ENCODE data around the gene AKT2.

AKT2 gene

DNA sequence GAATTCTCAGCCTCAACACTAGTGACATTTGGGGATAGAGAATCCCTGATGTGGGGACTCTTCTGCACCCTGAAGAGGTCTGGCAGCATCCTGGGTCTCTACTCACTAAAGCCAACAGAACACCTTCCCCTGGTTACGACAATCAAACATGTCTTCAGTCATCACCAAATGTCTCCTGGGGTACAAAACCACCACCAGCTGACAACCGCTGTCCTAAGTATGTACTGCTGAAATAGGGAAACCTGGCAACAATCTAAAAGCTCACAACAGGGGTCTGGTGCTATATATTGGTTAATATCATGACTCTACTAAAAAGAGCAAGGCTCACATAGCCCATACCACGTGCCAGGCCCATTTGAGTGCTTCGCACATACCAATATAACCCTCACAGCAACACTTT lies 13.4 kb downstream of the AKT2 start:
- no peak for DNase-seq

- DNase-seq = no peak
These were observed 14.6 kb downstream of the AKT2 start for GRCh38 chr19:40270362-40271089.

- no peak for DNase-seq
These were observed 15.8 kb downstream of the AKT2 start for GRCh38 chr19:40269216-40269940.

GRCh38 chr19:40267601-40267997 lies 17.5 kb downstream of the AKT2 start:
- DNase-seq = no peak

- no peak for DNase-seq
These were observed 18.1 kb downstream of the AKT2 start for GRCh38 chr19:40266912-40267600.

- DNase-seq = no peak
These were observed 19.0 kb downstream of the AKT2 start for GRCh38 chr19:40266119-40266518.

DNA sequence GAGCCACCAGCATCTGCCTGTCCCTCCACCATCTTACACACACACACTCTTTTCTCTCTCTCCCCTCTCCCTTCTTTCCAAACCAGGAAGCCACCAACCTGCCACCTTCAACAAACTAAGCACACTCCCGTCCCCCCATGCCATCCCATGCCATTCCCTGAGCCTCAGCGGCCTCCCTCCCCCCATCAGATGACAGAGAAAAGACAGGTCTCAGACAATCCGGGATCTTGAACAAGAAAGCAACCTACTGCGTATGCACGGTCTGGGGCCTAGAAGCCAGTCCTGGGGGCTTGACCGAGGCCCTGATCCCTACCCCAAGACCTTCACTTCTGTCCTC lies 19.4 kb downstream of the AKT2 start:
- DNase-seq = no peak

- no peak for DNase-seq
These were observed 19.9 kb downstream of the AKT2 start for GRCh38 chr19:40265055-40265762.

- no peak for DNase-seq
These were observed 20.7 kb downstream of the AKT2 start for GRCh38 chr19:40264314-40265054.

- no peak for DNase-seq
These were observed 21.5 kb downstream of the AKT2 start for GRCh38 chr19:40263440-40264313.

GRCh38 chr19:40262422-40262821 lies 22.7 kb downstream of the AKT2 start:
- DNase-seq = no peak

GRCh38 chr19:40261631-40262030 lies 23.5 kb downstream of the AKT2 start:
- no peak for DNase-seq

- no peak for DNase-seq
These were observed 28.0 kb downstream of the AKT2 start for GRCh38 chr19:40257096-40257517.

DNA sequence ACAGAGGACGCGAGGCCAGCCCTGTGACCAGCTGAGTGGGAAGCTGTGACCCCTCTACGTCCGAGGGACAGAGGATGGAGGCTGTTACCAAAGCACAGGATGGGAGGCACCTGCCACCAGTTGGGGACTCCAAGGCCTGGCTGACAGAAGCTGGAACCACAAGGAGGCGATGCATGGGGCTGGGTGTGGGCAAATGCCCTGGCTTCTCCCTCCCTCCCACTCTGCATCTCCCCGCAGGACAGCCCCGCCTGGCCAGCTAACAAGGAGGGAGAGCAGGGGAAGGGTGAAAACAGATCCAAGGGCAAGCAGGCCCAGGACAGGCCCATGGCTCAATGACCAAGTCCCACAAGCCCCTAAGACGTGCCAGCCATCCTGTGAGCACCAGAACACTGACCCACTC lies 28.6 kb downstream of the AKT2 start:
- DNase-seq = no peak

DNA sequence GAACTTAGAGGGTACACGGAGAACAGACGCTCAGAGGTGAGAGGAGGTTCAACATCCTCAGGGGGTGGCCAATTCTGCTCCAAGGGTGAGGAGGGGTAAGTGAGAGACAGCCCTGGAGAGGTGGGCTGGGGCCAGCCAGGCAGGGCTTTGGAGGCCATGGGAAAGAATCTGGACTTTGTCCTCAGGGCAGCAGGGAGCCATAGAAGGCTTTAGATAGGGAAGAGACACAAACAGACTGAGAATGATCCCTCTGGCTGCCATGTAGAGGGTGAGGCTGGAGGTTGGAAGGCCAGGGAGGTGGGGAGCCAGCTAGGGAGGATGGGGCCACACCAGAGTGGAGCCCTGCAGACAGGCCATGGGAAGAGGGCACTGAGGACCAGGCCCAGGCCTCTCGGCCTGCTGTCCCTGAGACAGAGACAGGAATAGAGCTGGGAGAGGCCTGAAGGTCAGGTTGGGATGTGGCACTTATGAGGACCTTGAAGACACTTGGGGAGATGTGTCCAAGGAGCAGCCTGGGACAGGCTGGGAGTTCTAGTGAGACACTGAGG lies 29.5 kb downstream of the AKT2 start:
- no peak for DNase-seq

DNA sequence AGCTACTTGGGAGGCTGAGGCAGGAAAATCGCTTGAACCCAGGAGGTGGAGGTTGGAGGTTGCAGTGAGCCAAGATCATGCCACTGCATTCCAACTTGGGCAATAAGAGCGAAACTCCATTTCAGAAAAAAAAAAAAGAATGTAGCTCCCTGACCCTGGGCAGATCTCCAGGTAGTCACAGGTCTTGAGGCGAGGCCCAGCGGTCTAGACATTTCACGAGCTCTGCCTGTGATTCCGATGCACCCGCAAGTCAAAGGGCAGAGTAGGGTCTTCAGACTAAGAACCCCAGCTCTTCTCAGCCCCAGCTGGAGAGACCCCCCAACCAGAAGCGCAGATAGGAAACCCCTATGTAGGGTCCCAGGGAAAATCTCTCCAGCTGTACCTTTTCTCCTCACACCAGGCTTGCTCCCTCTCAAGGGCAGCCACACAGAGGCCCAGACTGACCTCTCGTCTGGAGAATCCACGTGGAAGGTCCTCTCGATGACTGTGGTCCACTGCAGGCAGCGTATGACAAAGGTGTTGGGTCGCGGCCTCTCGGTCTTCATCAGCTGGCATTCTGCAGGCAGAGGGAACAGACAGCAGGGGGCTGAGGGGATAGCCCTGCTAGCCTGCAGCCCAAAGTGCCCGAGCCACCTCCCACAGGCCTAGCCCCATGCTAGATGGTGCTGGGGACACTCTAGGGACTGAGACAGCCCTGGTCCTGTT lies 30.3 kb downstream of the AKT2 start:
- no peak for DNase-seq

DNA sequence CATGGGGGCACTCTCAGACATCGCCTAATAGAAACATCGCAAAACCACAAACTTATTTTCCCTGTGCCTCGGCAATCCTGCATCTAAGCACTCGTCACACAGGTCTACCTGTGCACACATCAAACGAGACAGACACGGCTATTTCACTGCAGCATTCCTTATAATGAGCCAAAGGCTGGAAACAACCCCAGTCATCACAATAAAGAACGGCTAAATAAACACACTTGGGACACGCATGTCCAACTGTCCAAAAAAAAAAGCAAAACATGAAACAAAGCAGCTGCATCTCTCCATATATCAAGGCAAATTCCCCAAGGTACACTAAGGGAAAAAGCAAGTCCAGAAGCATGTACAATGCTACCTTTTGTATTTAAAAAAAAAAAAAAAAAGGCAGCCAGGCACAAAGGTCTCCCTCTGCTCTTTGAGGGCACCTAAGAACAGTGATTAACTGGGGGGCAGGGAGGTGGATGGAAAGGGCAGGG lies 31.5 kb downstream of the AKT2 start:
- no peak for DNase-seq

DNA sequence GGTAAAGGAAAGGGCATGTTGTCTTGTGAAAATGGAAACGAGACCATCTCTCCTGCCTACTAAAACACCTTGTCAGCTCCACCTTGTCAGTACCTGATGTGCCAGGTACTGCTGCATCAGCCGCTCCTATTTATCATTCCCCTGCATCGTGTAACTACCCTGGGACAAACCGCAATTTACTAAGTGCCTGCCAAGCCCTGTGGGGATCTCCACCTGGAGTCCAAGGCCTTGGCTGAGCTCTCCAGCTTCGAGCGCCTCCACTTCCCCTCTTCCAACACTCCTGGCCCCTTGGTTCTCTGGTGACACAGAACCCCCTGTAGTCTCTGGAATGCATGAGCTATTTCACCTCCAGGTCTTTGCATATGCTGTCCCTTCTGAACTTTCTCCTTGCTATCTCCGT lies 32.8 kb downstream of the AKT2 start:
- no peak for DNase-seq

DNA sequence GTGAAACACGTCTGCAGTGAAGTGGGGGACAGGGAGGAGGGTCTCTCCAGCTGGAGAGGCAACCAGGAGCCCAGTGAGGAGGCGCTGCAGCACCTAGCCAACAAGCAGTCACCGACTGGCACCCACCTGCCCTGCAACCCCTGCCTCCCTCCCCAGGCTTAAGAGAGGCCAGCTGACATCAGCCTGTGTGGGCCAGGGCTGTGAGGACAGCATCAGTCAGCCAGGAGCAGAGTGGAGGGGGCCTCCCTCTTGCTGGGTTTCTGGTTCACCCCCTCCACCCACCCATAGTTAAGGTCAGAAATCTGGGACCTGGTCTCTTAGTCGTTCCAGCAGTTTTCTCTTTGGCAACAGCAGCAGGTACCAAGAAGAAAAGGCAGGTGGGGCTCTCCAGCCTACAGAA lies 33.2 kb downstream of the AKT2 start:
- no peak for DNase-seq

GRCh38 chr19:40251244-40251643 lies 33.9 kb downstream of the AKT2 start:
- no peak for DNase-seq

DNA sequence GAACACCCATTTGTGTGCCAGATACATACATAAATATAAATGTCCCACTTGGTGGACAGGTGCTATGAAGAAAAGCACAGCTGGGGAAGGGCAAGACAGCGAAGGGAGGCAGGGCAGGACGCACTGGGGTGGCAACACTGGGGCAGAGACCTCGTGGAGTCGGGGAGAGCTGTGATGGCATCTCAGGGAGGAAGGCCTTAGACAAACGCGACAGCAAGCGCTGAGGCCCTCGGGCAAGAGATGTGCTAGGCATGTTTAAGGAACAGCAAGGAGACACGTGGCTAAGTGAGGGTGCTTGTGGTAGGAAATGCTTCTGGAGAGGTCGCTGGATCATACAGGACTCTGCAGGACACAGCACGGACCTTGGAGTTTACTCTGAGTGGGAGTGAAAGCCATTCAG lies 35.4 kb downstream of the AKT2 start:
- no peak for DNase-seq
